NCI-H446 (cell line): Measurements from ENCODE around the gene TSHZ2.

Experiments used
- DNase-seq, 2 experiments: peaks; one replicate each; lab custom pipeline; 2025; lab: John Stamatoyannopoulos, UW

The TSHZ2 gene

GRCh38 chr20:53030061-53030460 lies 57.9 kb downstream of the TSHZ2 start:
- DNase-seq: no peak

GRCh38 chr20:53032046-53032445 lies 59.9 kb downstream of the TSHZ2 start:
- no peak for DNase-seq

- no peak for DNase-seq
These were observed 60.3 kb downstream of the TSHZ2 start for GRCh38 chr20:53032478-53032932.

- no peak for DNase-seq
These were observed 61.0 kb downstream of the TSHZ2 start for GRCh38 chr20:53033176-53033575.

GRCh38 chr20:53034899-53035298 lies 62.7 kb downstream of the TSHZ2 start:
- no peak for DNase-seq

- no peak for DNase-seq
These were observed 64.8 kb downstream of the TSHZ2 start for GRCh38 chr20:53036992-53037391.

- no peak for DNase-seq
These were observed 65.5 kb downstream of the TSHZ2 start for GRCh38 chr20:53037621-53038020.

GRCh38 chr20:53038299-53038698 lies 66.1 kb downstream of the TSHZ2 start:
- no peak for DNase-seq

GRCh38 chr20:53040693-53041589 lies 68.8 kb downstream of the TSHZ2 start:
- DNase-seq: peak; percentile 93 to 97

- DNase-seq: no peak
These were observed 70.4 kb downstream of the TSHZ2 start for GRCh38 chr20:53042521-53042920.

- DNase-seq: no peak
These were observed 72.1 kb downstream of the TSHZ2 start for GRCh38 chr20:53044296-53044695.

- DNase-seq: no peak
These were observed 73.8 kb downstream of the TSHZ2 start for GRCh38 chr20:53045941-53046340.

- DNase-seq: no peak
These were observed 75.0 kb downstream of the TSHZ2 start for GRCh38 chr20:53047203-53047602.

GRCh38 chr20:53048387-53048786 lies 76.2 kb downstream of the TSHZ2 start:
- DNase-seq: no peak

- DNase-seq: no peak
These were observed 78.2 kb downstream of the TSHZ2 start for GRCh38 chr20:53050338-53050737.

- no peak for DNase-seq
These were observed 80.2 kb downstream of the TSHZ2 start for GRCh38 chr20:53052380-53052779.

- DNase-seq: no peak
These were observed 81.4 kb downstream of the TSHZ2 start for GRCh38 chr20:53053595-53053994.

GRCh38 chr20:53055367-53056067 lies 83.4 kb downstream of the TSHZ2 start:
- no peak for DNase-seq

GRCh38 chr20:53057579-53057978 lies 85.4 kb downstream of the TSHZ2 start:
- no peak for DNase-seq

GRCh38 chr20:53059848-53060247 lies 87.7 kb downstream of the TSHZ2 start:
- DNase-seq: no peak

GRCh38 chr20:53061192-53062108 lies 89.3 kb downstream of the TSHZ2 start:
- no peak for DNase-seq

GRCh38 chr20:53064935-53065334 lies 92.8 kb downstream of the TSHZ2 start:
- no peak for DNase-seq
